ENCODE measurements around the gene POLN.
A peak's percentile ranks its signal among the peaks of the same experiment; 100 is the strongest.

POLN gene

DNA sequence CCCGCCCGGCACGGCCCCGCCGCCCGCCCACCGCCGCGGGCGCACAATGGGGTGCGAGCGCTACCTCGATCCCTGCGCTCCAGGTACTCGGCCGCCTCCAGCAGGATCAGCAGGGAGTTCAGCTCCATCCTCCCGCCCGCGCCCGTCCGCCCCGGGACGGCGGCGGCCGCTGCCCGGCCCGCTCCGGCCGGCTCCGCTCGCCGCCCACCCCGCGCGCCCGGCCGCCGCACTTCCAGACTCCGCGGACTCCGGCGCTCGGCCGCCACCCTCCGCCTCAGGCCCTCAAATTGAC lies 19.9 kb upstream of the POLN start, which contains the start of gene MXD4:
Gene MXD4 (minus strand): TSS at position 257 of the 292 bp plus-strand sequence. CDS start 129 bp downstream, at position 128.
- no peaks in the 10 kb centered on the region for H3K4me1 Mint-ChIP-seq (ENCODE audit: low read depth)
- H3K4me3 Mint-ChIP-seq, result peak within 1 kb of the TSS; percentile 74
- no peaks in the 10 kb centered on the region for H3K27me3 Mint-ChIP-seq (ENCODE audit: low read depth)
- no peaks in the 10 kb centered on the region for H3K9me3 Mint-ChIP-seq
- H3K27ac Mint-ChIP-seq, result peak within 1 kb of the TSS; percentile 67
- no peaks in the 10 kb centered on the region for H3K36me3 Mint-ChIP-seq (ENCODE audit: low read depth)

DNA sequence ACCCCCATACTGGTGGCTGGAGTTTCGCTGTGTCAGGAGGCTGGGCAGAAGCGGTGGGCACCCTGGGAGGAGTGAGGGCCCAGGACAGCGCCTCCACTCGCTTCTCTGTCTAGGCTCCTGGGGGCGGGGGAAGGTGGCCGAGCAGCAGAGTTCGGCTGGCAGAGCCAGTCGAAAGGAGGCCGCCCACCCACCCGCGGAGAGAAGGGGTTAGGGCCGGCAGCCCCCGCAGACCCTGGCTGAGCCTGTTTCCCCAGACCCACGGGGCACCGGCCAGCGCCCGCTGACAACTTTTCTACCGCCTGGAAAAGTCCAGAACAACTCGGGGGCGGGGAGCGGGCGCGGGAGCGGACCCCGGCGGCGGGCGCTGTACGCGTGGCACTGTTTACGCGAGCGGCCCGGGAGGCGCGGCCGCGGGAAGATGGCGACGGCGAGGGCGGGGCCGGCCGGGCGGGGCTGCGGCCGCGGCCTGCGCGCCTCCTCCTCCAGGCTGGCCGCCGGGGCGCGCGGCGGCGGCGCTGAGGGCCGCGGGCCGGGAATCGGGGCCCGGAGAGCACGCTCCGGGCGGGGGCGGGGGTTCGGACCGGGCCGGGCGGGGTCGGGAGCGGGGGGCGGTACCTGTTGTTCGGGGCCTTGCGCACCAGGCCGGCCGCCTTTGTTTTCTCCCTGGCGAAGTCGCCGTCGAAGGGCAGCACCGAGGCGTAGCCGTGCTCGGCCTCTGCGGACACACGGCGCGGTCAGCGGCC lies 19.4 kb upstream of the POLN start:
- H3K4me1 Mint-ChIP-seq (ENCODE audit: low read depth), result no peaks in the 10 kb centered on the region
- H3K36me3 Mint-ChIP-seq (ENCODE audit: low read depth), result no peaks in the 10 kb centered on the region
- H3K27ac Mint-ChIP-seq, result no peak overlapping the region
- H3K4me3 Mint-ChIP-seq, result peak overlapping the region; percentile 62
- no peaks in the 10 kb centered on the region for H3K9me3 Mint-ChIP-seq
- no peaks in the 10 kb centered on the region for H3K27me3 Mint-ChIP-seq (ENCODE audit: low read depth)

DNA sequence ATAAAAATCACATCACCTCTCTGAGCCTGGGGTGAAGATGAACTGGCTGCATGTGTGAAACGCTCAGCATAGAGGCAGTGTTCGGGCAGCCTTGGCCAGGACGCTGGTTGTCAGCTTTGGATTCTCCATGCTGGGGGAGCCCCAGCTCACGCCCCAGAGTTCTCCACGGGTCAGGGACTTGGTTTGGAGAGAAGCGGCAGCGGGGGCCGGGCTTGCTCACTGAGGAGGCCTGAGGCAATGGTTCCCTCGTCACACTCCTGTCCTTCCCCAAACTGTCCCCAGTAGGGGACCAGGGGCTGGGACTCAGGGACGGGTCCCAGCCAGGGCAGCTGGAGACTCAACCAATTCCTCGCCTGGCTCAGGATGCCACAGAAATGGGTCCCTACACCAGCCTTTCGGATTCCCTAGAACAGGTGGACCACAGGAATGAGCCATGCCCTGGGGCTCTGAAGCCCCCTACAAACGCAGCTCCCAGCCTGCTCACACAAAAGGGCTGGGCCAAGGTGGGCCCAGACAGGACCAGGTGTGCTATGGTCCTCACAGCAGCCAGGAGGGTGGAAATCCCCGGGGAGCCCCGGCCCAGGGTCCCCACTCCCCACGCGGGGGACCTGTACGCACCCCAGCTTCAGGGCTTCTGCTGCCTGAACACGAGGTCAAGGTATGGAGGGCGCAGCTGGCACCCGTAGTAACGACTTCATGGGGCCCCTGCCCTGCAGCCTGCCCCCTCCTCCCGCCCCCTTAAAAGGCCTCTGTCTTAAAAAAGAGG lies 18.6 kb upstream of the POLN start:
- Mint-ChIP-seq H3K36me3 (ENCODE audit: low read depth) (no peaks in the 10 kb centered on the region), H3K4me3 (peak overlapping the region; percentile 62), H3K27me3 (ENCODE audit: low read depth) (no peaks in the 10 kb centered on the region), H3K27ac (no peak overlapping the region), H3K4me1 (ENCODE audit: low read depth) (no peaks in the 10 kb centered on the region), H3K9me3 (no peaks in the 10 kb centered on the region)

DNA sequence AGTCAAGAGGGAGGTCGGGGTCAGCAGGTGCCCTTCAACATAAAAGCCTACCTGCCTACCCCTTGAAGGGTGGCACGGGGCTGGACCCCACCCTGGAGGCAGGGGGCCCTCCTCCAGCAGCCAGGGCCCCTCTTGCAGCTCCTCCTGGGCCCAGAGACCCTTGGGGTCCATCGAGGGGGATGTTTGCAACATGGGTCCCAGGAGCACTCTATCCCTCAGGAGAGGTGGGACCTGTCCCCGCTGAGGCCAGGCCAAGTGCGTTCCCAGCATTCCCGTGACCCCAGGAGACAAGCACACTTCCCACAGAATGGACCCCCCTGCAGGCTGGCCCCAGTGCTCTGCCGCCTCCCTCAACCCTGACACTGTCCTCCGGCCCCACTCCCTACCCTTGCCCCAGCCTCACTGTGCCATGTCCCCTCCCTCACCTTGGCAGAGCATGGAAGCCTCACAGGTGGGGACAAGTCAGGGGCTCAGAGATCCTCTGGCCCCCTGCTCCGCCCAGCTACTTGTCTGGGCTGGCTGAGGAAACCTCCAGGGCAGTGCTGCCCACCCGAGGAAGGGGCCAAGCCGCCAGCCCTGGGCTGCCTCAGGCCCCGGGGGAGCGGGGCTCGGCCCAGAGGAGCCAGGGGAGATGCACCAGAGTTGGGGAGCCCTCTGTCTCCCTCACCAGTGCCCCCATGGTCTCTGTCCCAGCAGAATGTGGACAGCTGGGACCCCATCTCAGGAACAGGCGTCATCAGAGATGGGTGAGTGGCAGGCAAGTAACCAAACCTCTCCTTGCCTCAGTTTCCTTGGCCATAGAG lies 17.8 kb upstream of the POLN start:
- Mint-ChIP-seq H3K4me1 (ENCODE audit: low read depth) (no peaks in the 10 kb centered on the region), H3K4me3 (peak overlapping the region; percentile 14), H3K27ac (no peak overlapping the region), H3K9me3 (no peaks in the 10 kb centered on the region), H3K36me3 (ENCODE audit: low read depth) (no peaks in the 10 kb centered on the region), H3K27me3 (ENCODE audit: low read depth) (no peaks in the 10 kb centered on the region)

DNA sequence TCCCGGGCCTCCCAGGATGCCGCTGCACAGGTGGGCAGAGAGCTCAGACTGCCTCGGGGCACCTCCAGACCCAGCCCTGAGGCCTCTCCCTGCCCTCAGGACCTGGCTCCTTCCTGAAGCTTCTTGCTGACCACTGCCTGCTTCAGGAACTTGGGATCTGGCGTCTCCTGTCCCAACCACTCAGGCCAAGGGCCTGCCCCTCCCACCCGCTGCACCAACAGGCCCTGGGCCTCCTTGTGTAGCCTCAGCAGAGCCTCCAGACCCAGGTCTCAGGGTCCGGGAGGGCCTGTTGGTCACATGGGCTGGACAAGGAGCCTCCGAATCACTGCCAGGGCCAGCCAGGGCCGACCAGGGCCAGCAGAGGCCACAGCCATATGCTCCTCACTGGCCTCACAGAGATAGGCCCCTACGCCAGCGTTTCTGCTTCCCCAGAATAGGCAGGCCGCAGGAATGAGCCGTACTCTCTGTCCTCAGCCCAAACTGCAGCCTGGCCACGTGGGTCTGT lies 17.2 kb upstream of the POLN start:
- Mint-ChIP-seq H3K4me3 (no peak overlapping the region), H3K4me1 (ENCODE audit: low read depth) (no peaks in the 10 kb centered on the region), H3K27ac (no peak overlapping the region), H3K9me3 (no peaks in the 10 kb centered on the region), H3K27me3 (ENCODE audit: low read depth) (no peaks in the 10 kb centered on the region), H3K36me3 (ENCODE audit: low read depth) (no peaks in the 10 kb centered on the region)

DNA sequence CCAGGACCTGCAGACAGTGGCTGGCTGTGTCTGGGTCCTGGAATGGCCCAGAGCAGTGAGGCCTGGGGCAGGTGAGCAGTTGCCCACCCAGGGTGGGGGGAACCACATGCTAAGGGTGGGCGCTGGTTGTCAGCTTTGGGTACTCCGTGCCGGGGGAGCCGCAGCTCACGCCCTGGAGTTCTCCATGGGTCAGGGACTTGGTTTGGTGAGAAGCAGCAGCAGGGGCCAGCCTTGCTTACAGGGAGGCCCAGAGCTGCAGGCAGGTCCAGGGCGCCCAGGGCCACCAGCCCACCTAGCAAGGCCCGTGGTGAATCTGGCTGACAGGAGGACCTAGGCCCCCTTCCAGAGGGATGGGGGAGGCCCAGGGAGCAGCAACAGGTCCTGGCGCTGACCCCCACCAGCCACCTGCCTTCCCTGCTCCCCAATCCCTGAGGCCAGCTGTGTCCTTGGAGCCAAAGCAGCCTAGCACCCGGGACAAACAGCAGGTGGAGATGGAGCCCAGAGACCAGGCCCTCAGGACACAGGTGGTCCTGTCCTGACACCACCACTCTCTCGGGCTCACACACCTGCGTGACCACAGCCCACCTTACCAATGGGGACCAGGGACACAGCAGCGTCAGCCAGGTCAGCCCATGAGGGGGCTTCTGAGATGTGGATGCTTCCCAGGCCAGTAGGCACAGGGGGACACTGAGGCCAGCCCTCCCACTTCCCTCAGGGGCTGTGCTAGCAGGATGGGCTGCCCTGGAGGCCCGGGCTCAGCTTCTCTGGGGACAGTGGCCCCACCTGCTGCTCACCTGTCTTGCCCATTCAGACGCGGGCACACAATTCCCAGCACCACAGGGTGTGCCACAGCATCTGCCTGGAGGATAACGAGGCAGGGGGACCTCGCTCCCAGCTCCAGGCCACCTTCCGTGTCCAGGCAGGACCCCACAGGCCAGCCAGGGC lies 16.4 kb upstream of the POLN start:
- no peaks in the 10 kb centered on the region for H3K4me1 Mint-ChIP-seq (ENCODE audit: low read depth)
- no peak overlapping the region for H3K27ac Mint-ChIP-seq
- no peaks in the 10 kb centered on the region for H3K27me3 Mint-ChIP-seq (ENCODE audit: low read depth)
- no peaks in the 10 kb centered on the region for H3K36me3 Mint-ChIP-seq (ENCODE audit: low read depth)
- no peaks in the 10 kb centered on the region for H3K9me3 Mint-ChIP-seq
- H3K4me3 Mint-ChIP-seq, result no peak overlapping the region

DNA sequence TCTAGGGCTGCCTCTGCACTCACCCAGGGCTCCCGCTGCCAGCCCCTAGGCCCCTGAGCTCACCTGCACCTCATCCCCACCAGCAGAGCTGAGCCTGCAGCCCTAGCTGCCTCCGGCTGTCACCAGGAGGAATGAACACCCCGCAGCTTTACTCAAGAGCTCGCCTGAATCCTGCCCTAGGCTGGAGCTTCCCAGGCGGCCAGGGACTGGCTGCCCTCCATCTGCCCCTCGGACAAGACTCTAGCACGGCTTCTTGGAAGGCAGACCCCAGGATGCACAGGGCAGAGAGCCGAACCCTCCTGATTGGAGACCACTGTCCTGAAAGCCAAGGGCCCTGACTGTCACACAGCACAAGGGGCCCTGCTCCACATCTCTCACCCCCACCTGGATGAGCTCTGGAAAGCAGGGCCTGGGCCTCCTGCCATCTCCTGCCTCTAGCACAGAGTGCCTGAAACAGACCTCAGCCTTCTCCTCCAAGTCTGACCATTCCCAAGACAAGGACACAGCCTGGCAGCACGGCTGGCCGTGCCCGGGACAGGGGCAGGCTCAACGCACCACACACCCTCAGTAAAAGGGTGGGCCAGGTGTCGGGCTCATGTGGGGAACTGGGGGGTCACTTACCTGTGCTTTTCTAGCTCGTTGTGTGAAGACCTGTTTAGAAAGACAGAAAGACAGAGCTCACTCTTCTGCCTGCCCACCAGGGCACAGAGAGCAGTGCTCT lies 15.6 kb upstream of the POLN start:
- Mint-ChIP-seq H3K9me3 (no peaks in the 10 kb centered on the region), H3K4me3 (no peak overlapping the region), H3K4me1 (ENCODE audit: low read depth) (no peaks in the 10 kb centered on the region), H3K27ac (no peak overlapping the region), H3K36me3 (ENCODE audit: low read depth) (no peaks in the 10 kb centered on the region), H3K27me3 (ENCODE audit: low read depth) (no peaks in the 10 kb centered on the region)

DNA sequence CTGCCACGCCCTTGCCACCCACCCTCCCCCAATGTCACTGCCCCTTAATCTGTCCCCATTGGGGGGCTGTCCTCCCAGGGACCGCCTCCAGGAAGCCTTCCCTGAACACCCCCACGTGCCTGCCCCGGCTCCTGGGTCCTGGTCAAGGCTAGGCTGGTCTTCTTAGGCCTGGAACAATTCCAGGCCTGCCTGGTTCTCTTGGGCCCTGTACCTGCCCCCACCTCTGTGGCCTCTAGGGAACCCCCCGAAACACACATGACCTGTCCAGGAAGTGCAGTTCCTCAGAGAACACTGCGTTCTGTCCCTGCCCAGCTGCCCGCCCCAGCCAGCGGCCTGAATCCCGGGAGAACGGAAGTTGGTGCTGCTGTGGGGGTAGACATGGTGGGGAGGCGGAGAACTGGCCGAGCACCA lies 14.9 kb upstream of the POLN start:
- H3K4me1 Mint-ChIP-seq (ENCODE audit: low read depth), result no peaks in the 10 kb centered on the region
- no peak overlapping the region for H3K4me3 Mint-ChIP-seq
- H3K36me3 Mint-ChIP-seq (ENCODE audit: low read depth), result no peaks in the 10 kb centered on the region
- no peaks in the 10 kb centered on the region for H3K27me3 Mint-ChIP-seq (ENCODE audit: low read depth)
- H3K9me3 Mint-ChIP-seq, result no peaks in the 10 kb centered on the region
- H3K27ac Mint-ChIP-seq, result no peak overlapping the region

DNA sequence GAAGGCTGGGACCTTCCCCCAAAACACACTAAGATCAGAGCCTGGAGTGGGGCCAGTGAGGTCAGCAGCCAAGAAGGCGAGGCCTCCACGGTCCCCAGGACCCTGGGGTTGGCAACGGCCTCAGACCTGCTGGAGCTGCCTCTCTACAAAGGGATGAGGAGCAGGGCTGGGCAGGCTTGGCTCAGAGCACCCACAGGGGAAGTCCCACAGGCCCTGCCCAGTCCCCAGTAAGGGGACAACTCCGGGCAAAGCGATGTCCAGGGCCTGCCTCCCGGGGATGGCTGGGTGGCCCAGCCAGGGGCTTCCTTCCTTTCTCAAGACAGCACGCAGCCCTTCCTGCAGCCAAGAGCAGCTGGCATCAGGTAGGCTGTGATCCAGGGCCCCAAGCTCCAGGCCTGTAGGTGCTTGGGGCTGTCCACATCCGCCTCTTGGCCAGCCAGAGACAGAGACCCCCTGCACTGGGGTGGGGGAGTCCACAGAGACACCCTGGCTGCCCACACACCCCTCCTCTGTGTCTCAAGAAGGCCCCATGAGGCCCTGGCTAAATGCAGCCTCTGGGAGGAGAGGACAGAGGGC lies 14.3 kb upstream of the POLN start:
- no peaks in the 10 kb centered on the region for H3K27me3 Mint-ChIP-seq (ENCODE audit: low read depth)
- no peak overlapping the region for H3K27ac Mint-ChIP-seq
- H3K4me3 Mint-ChIP-seq, result no peak overlapping the region
- no peaks in the 10 kb centered on the region for H3K4me1 Mint-ChIP-seq (ENCODE audit: low read depth)
- H3K9me3 Mint-ChIP-seq, result no peaks in the 10 kb centered on the region
- peaks cover 2% of the 10 kb centered on the region for H3K36me3 Mint-ChIP-seq (ENCODE audit: low read depth)

DNA sequence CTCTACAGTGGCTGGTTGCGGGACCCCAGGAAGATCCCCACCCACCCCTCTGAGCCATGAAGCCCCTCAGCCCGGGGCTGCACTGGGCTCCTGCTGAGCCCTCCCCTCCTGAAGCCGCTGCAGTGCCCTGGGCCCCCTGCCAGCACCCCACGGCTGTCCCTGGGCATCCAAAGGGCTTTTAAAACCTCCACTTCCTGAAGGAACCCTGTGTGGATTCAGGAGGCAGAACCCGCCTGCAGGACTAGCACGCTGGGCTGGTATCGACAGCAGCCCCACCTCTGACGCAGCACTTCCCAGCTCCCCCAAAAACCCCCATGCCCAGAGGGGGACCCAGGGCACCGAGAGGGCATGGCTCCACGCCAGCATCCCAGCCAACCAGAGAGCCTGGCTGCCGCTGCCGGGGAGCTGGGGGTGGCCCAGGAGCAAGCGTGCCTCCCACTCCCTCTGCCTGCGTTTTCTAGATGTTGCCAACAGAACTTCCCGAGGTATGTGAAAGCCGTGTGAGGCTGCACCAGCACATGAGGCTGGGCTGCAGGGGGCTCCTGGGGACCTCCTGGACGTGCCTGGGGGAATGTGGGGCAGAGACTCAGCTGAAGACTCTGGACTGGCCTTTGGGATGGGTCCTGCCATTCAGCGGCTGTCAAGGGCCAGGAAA lies 13.7 kb upstream of the POLN start:
- Mint-ChIP-seq H3K27me3 (ENCODE audit: low read depth) (no peaks in the 10 kb centered on the region), H3K4me3 (no peak overlapping the region), H3K27ac (no peak overlapping the region), H3K9me3 (no peaks in the 10 kb centered on the region), H3K36me3 (ENCODE audit: low read depth) (peaks cover 2% of the 10 kb centered on the region), H3K4me1 (ENCODE audit: low read depth) (no peaks in the 10 kb centered on the region)

DNA sequence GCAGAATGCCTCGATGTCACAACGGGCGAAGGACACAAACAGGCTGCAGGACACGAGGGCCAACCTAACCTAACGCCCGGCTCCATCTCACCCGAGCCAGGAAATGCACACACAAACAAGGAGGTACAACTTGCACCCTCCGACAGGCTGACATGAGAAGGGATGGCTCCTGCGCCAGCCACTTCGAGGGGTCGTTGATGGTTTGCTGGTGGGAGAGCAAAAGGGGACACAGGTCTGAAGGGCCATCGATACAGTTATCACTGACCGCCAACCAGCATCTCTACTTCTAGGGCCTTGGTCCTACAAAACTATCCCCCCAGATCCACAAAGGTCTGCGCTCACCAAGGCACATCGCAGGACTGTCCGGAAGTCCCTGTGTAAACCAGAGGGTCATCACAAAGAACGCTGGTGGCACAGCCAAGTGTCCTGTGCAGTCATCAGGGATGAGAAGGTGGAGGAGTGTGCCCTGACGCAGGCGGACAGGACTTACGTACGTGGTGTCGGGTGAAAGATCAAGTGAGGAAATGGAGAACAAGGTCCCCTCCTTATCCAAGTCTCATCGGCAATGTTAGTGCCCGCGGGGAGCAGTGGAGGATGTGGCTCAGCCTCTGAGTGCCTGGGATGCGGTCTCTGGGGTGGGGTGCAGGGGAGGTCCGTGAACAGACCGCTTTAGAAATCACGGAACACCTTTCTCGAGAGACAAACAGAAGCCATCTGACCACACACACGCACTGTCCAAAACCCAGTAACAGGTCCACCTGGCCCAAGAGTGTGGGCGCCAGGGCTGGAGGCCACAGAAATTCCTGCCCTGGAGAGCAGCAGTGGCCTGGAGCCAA lies 13.0 kb upstream of the POLN start:
- Mint-ChIP-seq H3K9me3 (no peaks in the 10 kb centered on the region), H3K27ac (no peak overlapping the region), H3K36me3 (ENCODE audit: low read depth) (peaks cover 2% of the 10 kb centered on the region), H3K4me3 (no peak overlapping the region), H3K27me3 (ENCODE audit: low read depth) (no peaks in the 10 kb centered on the region), H3K4me1 (ENCODE audit: low read depth) (no peaks in the 10 kb centered on the region)
